ENCODE results near the gene CNTNAP2.

DNA sequence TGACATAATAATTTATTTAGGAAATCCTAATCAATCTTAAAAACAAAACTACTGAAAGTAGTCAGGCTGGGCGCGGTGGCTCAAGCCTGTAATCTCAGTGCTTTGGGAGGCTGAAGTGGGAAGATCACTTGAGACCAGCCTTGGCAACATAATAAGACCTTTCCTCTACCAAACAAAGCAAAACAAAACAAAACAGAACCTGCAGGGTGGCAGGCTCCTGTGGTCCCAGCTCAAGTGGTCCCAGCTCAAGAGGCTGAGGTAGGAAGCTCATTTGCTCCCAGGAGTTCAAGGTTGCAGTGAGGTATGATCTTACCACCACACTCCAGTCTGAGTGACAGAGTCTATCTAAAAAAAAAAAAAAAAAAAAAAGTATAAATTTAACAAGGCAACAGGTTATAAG is 748.0 kb downstream of the CNTNAP2 start:
- TF ChIP-seq POLR2AphosphoS5 (IDR thresholded peaks at IDR 0.05; ENCODE audit: low read depth, low read length) (no peak), MAFK (IDR thresholded peaks at IDR 0.05; ENCODE audit: low read depth, low read length) (no peak), RAD21 (IDR thresholded peaks at IDR 0.05 in 1 of 2, conservative IDR thresholded peaks at IDR 0.05 in 1 of 2; ENCODE audit: low read depth in 2 of 2, low read length in 2 of 2) (no peak; a peak in 1 of 4 replicates), POLR2A (IDR thresholded peaks at IDR 0.05; ENCODE audit: control extremely low read depth in 1 of 2, low read depth in 2 of 2, low read length in 2 of 2) (no peak)
- TF ChIP-seq, protein P1, sequence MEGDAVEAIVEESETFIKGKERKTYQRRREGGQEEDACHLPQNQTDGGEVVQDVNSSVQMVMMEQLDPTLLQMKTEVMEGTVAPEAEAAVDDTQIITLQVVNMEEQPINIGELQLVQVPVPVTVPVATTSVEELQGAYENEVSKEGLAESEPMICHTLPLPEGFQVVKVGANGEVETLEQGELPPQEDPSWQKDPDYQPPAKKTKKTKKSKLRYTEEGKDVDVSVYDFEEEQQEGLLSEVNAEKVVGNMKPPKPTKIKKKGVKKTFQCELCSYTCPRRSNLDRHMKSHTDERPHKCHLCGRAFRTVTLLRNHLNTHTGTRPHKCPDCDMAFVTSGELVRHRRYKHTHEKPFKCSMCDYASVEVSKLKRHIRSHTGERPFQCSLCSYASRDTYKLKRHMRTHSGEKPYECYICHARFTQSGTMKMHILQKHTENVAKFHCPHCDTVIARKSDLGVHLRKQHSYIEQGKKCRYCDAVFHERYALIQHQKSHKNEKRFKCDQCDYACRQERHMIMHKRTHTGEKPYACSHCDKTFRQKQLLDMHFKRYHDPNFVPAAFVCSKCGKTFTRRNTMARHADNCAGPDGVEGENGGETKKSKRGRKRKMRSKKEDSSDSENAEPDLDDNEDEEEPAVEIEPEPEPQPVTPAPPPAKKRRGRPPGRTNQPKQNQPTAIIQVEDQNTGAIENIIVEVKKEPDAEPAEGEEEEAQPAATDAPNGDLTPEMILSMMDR (IDR thresholded peaks at IDR 0.05; ENCODE audit: control extremely low read depth in 1 of 3, insufficient read depth in 1 of 3, low read depth in 1 of 3, low read length in 3 of 3) = no peak
- TF ChIP-seq, protein P2, sequence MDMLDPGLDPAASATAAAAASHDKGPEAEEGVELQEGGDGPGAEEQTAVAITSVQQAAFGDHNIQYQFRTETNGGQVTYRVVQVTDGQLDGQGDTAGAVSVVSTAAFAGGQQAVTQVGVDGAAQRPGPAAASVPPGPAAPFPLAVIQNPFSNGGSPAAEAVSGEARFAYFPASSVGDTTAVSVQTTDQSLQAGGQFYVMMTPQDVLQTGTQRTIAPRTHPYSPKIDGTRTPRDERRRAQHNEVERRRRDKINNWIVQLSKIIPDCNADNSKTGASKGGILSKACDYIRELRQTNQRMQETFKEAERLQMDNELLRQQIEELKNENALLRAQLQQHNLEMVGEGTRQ (IDR thresholded peaks at IDR 0.05; ENCODE audit: low read length) = no peak
